Measurements from ENCODE around the gene MANSC1.
A peak's percentile ranks its signal among the peaks of the same experiment; 100 is the strongest.

MANSC1 gene

DNA sequence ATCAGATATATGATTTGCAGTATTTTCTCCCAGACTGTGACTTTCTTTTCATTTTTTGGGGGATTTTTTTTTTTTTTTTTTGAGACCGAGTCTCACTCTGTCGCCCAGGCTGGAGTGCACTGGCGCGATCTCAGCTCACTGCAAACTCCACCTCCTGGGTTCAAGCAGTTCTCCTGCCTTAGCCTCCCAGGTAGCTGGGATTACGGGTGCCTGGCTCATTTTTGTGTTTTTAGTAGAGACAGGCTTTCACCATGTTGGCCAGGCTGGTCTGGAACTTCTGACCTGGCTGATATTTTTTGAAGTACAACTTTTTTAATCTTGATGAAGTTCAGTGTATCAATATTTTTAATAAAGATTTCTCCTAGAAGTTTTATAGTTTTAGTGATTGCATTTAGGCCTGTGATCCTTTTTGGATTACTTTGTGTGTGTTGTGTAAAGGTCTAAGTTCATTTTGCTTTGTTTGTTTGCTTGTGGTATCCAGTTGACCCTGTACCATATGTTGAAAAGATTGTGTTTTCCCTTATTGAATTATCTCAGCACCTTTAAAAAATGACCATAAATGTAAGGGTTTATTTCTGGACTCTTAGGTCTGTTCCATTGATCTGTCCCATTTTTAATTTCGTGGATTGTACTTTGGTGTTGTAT lies 31.0 kb upstream of the MANSC1 start:
- FAIRE-seq (no peak), DNase-seq (ENCODE audit: insufficient read length) (no peak)
- TF ChIP-seq POLR2AphosphoS5 (IDR thresholded peaks at IDR 0.05; ENCODE audit: low read depth, low read length) = no peak
- TF ChIP-seq POLR2A (IDR thresholded peaks at IDR 0.05; ENCODE audit: low read depth, low read length) = no peak
- no peak for TF ChIP-seq TAF1 (IDR thresholded peaks at IDR 0.05; ENCODE audit: borderline replicate concordance, low read depth, low read length)

DNA sequence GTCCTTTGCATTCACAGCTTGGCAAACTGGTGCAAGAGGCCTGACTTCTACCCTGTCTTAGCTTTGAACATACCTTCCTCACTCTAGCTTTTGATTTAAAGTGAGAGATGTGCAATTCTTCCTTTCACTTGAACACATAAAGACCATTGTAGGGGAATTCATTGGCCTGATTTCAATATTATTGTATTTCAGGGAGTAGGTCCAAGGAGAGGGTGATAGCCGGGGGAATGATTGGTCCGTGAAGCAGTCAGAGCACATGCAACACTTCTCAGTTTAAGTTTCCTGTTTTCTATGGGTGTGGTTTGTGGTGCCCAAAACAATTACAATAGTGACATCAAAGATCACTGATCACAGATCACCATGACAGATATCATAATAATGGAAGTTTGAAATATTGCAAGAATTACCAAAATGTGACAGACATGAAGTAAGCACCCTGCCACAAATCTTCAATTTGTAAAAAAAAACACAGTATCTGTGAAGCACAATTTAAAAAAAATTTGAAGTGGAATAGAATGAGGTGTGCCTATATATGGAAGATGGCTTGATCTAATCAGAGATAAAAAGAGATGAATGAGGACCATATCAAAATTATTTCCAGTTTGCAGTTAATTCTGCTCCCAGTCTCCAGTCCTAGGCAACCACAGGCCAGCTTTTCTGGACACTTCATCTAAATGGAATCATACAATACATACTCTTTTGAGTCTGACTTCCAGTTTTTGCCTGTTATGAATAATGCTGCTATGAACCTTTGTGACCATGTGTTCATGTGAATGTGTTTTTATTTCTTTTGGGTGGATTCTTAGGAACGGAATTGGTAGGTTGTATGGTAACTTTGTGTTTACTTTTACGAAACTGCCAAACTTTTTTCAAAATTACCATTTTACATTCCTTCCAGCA lies 30.0 kb upstream of the MANSC1 start:
- DNase-seq (ENCODE audit: insufficient read length) (no peak), FAIRE-seq (peak; percentile 44)
- no peak for TF ChIP-seq POLR2A (IDR thresholded peaks at IDR 0.05; ENCODE audit: low read depth, low read length)

DNA sequence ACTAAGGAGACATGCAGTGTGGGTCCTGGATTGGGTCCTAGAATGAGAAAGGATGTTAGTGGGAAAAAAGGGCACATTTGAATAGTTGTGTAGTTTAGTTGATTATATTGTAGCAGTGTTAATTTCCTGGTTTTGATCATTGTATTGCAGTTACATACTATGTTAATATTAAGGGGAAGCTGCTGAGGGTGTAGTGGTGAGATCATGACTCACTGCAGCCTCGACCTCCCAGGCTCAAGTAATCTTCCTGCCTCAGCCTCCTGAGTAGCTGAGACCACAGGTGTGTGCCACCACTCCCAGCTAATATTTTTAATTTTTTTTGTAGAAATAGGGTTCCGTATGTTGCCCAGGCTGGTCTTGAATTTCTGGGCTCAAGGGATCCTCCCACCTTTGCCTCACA lies 28.6 kb upstream of the MANSC1 start:
- TF ChIP-seq POLR2A (IDR thresholded peaks at IDR 0.05; ENCODE audit: low read depth, low read length) = no peak
- TF ChIP-seq POLR2AphosphoS5 (IDR thresholded peaks at IDR 0.05; ENCODE audit: low read depth, low read length) = no peak
- TF ChIP-seq TAF1 (IDR thresholded peaks at IDR 0.05; ENCODE audit: borderline replicate concordance, low read depth, low read length) = no peak
- FAIRE-seq (no peak), DNase-seq (ENCODE audit: insufficient read length) (no peak)

DNA sequence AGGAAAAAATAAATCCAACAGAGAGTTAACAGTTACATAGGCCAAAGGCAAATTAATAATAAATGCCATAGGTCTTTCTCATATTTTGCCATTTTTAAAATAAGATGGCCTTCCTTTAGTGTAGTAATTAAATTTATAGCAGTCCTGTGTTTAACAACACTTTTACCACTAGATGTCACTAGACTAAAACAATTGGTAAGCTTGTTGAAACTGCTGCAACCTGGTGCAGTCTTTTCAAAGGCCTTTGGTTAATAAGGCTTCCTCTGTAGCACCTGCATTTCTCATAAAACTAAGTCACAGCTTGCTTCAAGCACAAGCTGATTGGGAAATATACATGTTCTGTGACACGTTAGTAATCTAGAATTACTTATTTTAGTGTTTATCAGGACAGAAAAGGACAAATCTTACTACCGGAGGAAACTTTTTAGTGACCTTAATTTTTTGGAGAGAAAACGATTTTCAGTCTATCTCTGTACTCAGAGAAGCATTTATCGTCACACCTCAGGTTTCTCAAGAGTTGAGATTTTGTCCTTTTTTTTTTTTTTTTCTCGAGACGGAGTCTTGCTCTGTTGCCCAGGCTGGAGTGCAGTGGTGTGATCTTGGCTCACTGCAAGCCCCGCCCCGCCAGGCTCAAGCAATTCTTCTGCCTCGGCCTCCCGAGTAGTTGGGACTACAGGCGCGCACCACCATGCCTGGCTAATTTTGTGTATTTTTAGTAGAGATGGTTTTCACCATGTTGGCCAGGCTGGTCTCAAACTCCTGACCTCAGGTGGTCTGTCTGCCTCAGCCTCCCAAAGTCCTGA lies 26.8 kb upstream of the MANSC1 start:
- DNase-seq (ENCODE audit: insufficient read length) = peak; percentile 34
- peak; percentile 88 for FAIRE-seq
- TF ChIP-seq TAF1 (IDR thresholded peaks at IDR 0.05; ENCODE audit: borderline replicate concordance, low read depth, low read length) (no peak), POLR2AphosphoS5 (IDR thresholded peaks at IDR 0.05; ENCODE audit: low read depth, low read length) (no peak), POLR2A (IDR thresholded peaks at IDR 0.05; ENCODE audit: low read depth, low read length) (no peak)

- FAIRE-seq (peak; percentile 75), DNase-seq (ENCODE audit: insufficient read length) (no peak)
- no peak for TF ChIP-seq TAF1 (IDR thresholded peaks at IDR 0.05; ENCODE audit: borderline replicate concordance, low read depth, low read length)
- no peak for TF ChIP-seq POLR2AphosphoS5 (IDR thresholded peaks at IDR 0.05; ENCODE audit: low read depth, low read length)
- TF ChIP-seq POLR2A (IDR thresholded peaks at IDR 0.05; ENCODE audit: low read depth, low read length) = no peak
These were observed 23.1 kb upstream of the MANSC1 start for GRCh38 chr12:12372946-12373722.

GRCh38 chr12:12367482-12367998 lies 17.5 kb upstream of the MANSC1 start:
- FAIRE-seq (peak; percentile 42), DNase-seq (ENCODE audit: insufficient read length) (no peak)
- TF ChIP-seq TAF1 (IDR thresholded peaks at IDR 0.05; ENCODE audit: borderline replicate concordance, low read depth, low read length) (no peak), POLR2A (IDR thresholded peaks at IDR 0.05; ENCODE audit: low read depth, low read length) (no peak)

GRCh38 chr12:12366701-12367481 lies 16.8 kb upstream of the MANSC1 start:
- no peak for TF ChIP-seq POLR2A (IDR thresholded peaks at IDR 0.05; ENCODE audit: low read depth, low read length)
- TF ChIP-seq TAF1 (IDR thresholded peaks at IDR 0.05; ENCODE audit: borderline replicate concordance, low read depth, low read length) = no peak
- TF ChIP-seq POLR2AphosphoS5 (IDR thresholded peaks at IDR 0.05; ENCODE audit: low read depth, low read length) = no peak
- FAIRE-seq (no peak), DNase-seq (ENCODE audit: insufficient read length) (no peak)

DNA sequence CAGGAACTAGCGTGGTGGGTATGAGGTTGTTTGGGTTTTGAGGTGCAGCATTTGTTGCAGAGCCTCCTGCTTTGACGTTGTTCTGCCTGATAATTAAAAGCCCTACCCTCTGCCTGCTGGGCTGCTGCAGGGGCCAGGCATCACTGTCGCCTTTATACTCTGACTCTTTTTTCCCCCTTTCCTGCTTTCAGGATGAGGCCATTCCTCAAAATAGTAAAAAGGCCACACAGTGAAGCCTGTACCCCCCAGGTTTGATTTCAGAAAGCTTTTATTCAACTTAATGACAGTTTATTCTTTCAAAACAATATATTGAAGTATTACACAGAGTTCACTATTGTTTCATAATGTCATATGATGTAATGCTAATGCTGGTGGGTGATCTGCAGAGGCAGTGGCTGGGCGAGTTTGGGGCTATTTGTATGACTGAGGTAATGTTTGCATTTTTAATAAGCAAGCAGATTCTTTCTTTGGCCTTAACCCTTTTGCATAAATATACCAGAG lies 15.9 kb upstream of the MANSC1 start:
- FAIRE-seq = no peak
- DNase-seq (ENCODE audit: insufficient read length) = no peak
- TF ChIP-seq TAF1 (IDR thresholded peaks at IDR 0.05; ENCODE audit: borderline replicate concordance, low read depth, low read length) (no peak), POLR2AphosphoS5 (IDR thresholded peaks at IDR 0.05; ENCODE audit: low read depth, low read length) (no peak), POLR2A (IDR thresholded peaks at IDR 0.05; ENCODE audit: low read depth, low read length) (no peak)

DNA sequence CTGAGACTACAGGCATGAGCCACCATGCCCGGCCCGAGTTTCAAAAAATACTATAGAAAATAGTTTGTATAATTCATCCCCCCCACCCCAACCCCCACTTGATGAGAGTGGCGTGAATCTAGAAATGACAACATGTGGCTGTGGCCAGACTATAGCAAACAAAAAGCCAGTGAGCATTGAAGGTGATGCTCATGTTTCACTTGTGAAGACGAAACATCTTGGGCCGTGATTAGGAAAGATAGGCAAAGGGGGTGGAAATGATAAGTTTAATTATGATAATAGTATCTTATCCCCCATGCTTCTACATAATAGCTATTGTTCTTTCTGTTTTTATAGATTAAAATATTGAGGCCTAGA lies 15.4 kb upstream of the MANSC1 start:
- TF ChIP-seq POLR2A (IDR thresholded peaks at IDR 0.05; ENCODE audit: low read depth, low read length) = no peak

DNA sequence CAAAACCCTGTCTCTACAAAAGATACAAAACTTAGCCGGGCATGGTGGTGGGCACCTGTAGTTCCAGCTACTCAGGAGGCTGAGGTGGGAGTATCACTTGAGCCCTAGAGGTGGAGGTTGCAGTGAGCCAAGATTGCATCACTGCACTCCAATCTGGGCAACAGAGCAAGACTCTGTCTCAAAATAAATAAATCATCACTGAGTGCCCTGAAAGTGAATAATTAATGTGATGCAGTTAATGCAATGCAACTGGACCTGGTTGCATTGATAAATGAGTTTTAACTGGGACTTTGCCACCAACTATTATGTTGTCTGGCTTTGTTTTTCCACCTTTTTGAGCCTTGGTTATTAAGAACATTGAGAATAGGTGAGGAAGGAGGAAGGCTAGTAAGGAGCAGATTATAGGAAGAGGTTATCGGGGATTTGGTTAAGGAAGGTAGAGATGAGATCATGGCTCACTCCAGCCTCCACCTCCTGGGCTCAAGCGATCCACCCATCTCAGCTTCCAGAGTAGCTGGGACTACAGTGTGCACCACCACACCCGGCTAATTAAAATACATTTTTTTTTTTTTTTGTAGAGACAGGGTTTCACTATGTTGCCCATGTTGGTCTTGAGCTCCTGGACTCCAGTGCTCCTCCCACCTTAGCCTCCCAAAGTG lies 14.9 kb upstream of the MANSC1 start:
- TF ChIP-seq POLR2A (IDR thresholded peaks at IDR 0.05; ENCODE audit: low read depth, low read length) (no peak), POLR2AphosphoS5 (IDR thresholded peaks at IDR 0.05; ENCODE audit: low read depth, low read length) (no peak), TAF1 (IDR thresholded peaks at IDR 0.05; ENCODE audit: borderline replicate concordance, low read depth, low read length) (no peak)
- no peak for DNase-seq (ENCODE audit: insufficient read length)
- no peak for FAIRE-seq

More for the DNA sequence above, 15.4 kb upstream of the MANSC1 start:
- FAIRE-seq (no peak), DNase-seq (ENCODE audit: insufficient read length) (no peak)

Data from GM12892 (cell line).